ENCODE data around the gene EGFR.

DNA sequence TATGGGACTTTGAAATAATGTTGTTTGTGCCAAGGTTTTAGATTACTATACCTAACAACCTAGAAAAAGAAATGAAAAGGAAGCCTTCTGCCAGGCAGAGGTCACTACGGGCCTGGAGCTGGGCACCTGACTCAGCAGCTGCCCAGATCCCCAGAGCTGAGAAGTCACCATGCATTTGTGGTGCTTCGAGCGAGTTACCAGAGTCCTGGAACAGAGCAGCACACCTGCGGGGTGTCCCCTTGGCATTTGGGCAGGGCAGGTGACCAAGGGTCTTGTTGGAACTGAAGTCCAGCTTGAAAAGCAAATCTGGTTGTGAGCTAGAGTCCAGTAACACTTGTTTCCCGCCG is 25.5 kb downstream of the EGFR start:
- TF ChIP-seq POLR2A (IDR thresholded peaks at IDR 0.05): no peak
- TF ChIP-seq, protein P1, sequence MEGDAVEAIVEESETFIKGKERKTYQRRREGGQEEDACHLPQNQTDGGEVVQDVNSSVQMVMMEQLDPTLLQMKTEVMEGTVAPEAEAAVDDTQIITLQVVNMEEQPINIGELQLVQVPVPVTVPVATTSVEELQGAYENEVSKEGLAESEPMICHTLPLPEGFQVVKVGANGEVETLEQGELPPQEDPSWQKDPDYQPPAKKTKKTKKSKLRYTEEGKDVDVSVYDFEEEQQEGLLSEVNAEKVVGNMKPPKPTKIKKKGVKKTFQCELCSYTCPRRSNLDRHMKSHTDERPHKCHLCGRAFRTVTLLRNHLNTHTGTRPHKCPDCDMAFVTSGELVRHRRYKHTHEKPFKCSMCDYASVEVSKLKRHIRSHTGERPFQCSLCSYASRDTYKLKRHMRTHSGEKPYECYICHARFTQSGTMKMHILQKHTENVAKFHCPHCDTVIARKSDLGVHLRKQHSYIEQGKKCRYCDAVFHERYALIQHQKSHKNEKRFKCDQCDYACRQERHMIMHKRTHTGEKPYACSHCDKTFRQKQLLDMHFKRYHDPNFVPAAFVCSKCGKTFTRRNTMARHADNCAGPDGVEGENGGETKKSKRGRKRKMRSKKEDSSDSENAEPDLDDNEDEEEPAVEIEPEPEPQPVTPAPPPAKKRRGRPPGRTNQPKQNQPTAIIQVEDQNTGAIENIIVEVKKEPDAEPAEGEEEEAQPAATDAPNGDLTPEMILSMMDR (IDR thresholded peaks at IDR 0.05): no peak

Measured in adrenal gland (tissue), 5 donors.